Ishikawa (cell line): ENCODE data around the gene NUP214.

Source experiments
- CEBPB ChIP-seq: IDR thresholded peaks from 2 replicates; pipeline ENCODE4 v1.6.1; 2012
- CREB1 ChIP-seq: IDR thresholded peaks from 2 replicates; pipeline ENCODE4 v1.6.1; 2012; ENCODE audit warnings: low read depth
- EGR1 ChIP-seq: IDR thresholded peaks from 2 replicates; pipeline ENCODE4 v1.6.1; 2012
- EP300 ChIP-seq: IDR thresholded peaks from 2 replicates; pipeline ENCODE4 v1.6.1; 2012; ENCODE audit warnings: borderline replicate concordance
- FOXM1 ChIP-seq: IDR thresholded peaks from 2 replicates; pipeline ENCODE4 v1.6.1; 2012; ENCODE audit warnings: low read depth, borderline replicate concordance
- NFIC ChIP-seq: IDR thresholded peaks from 2 replicates; pipeline ENCODE4 v1.6.1; 2012
- RAD21 ChIP-seq: IDR thresholded peaks from 2 replicates; pipeline ENCODE4 v1.6.1; 2012; ENCODE audit warnings: low read depth
- TAF1 ChIP-seq: IDR thresholded peaks from 2 replicates; pipeline ENCODE4 v1.6.1; 2012; ENCODE audit warnings: low read depth, mild to moderate bottlenecking
- TCF12 ChIP-seq: IDR thresholded peaks from 2 replicates; pipeline ENCODE4 v1.6.1; 2012; ENCODE audit warnings: low read depth
- TEAD4 ChIP-seq: IDR thresholded peaks from 2 replicates; pipeline ENCODE4 v1.6.1; 2012
- YY1 ChIP-seq: IDR thresholded peaks from 2 replicates; pipeline ENCODE4 v1.6.1; 2012; ENCODE audit warnings: low read depth
- ZBTB7A ChIP-seq: IDR thresholded peaks from 2 replicates; pipeline ENCODE4 v1.6.1; 2012; ENCODE audit warnings: low read depth
- TF ChIP-seq, protein P1 (sequence below): IDR thresholded peaks from 2 replicates; pipeline ENCODE4 v1.6.1; 2012
- TF ChIP-seq, protein P2 (sequence below): IDR thresholded peaks from 2 replicates; pipeline ENCODE4 v1.6.1; 2012
- TF ChIP-seq, protein P3 (sequence below): IDR thresholded peaks from 2 replicates; pipeline ENCODE4 v1.6.1; 2012; ENCODE audit warnings: low read depth, mild to moderate bottlenecking

The NUP214 gene

GRCh38 chr9:131140112-131140511 lies 14.7 kb downstream of the NUP214 start:
- no peak for TF ChIP-seq CREB1
- no peak for TF ChIP-seq YY1
- TF ChIP-seq, protein P1, sequence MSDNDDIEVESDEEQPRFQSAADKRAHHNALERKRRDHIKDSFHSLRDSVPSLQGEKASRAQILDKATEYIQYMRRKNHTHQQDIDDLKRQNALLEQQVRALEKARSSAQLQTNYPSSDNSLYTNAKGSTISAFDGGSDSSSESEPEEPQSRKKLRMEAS = no peak
- TF ChIP-seq FOXM1 = no peak
- TF ChIP-seq NFIC = no peak
- TF ChIP-seq, protein P2, sequence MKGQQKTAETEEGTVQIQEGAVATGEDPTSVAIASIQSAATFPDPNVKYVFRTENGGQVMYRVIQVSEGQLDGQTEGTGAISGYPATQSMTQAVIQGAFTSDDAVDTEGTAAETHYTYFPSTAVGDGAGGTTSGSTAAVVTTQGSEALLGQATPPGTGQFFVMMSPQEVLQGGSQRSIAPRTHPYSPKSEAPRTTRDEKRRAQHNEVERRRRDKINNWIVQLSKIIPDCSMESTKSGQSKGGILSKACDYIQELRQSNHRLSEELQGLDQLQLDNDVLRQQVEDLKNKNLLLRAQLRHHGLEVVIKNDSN = no peak
- TF ChIP-seq RAD21 = no peak
- TF ChIP-seq CEBPB = no peak
- TF ChIP-seq EGR1 = no peak
- no peak for TF ChIP-seq TEAD4
- TF ChIP-seq, protein P3, sequence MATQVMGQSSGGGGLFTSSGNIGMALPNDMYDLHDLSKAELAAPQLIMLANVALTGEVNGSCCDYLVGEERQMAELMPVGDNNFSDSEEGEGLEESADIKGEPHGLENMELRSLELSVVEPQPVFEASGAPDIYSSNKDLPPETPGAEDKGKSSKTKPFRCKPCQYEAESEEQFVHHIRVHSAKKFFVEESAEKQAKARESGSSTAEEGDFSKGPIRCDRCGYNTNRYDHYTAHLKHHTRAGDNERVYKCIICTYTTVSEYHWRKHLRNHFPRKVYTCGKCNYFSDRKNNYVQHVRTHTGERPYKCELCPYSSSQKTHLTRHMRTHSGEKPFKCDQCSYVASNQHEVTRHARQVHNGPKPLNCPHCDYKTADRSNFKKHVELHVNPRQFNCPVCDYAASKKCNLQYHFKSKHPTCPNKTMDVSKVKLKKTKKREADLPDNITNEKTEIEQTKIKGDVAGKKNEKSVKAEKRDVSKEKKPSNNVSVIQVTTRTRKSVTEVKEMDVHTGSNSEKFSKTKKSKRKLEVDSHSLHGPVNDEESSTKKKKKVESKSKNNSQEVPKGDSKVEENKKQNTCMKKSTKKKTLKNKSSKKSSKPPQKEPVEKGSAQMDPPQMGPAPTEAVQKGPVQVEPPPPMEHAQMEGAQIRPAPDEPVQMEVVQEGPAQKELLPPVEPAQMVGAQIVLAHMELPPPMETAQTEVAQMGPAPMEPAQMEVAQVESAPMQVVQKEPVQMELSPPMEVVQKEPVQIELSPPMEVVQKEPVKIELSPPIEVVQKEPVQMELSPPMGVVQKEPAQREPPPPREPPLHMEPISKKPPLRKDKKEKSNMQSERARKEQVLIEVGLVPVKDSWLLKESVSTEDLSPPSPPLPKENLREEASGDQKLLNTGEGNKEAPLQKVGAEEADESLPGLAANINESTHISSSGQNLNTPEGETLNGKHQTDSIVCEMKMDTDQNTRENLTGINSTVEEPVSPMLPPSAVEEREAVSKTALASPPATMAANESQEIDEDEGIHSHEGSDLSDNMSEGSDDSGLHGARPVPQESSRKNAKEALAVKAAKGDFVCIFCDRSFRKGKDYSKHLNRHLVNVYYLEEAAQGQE = no peak
- TF ChIP-seq EP300 = no peak
- TF ChIP-seq TAF1 = no peak
- no peak for TF ChIP-seq TCF12
- TF ChIP-seq ZBTB7A = no peak

DNA sequence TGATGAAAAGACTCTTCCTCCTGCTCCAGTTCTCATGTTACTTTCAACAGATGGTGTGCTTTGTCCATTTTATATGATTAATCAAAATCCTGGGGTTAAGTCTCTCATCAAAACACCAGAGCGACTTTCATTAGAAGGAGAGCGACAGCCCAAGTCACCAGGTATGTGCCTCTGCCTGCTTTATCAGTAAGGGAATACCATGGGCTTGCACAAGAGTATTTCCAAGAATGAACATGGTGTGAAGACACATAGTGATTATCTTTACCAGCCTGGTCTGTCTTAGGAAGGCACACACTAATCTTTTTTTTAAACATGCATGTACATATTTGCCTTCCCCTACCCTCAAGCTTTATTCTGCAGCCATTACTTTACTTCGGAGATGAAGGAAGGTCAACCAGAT lies 15.2 kb downstream of the NUP214 start:
- no peak for TF ChIP-seq FOXM1
- TF ChIP-seq, protein P2 = no peak
- no peak for TF ChIP-seq ZBTB7A
- TF ChIP-seq NFIC = no peak
- TF ChIP-seq EGR1 = no peak
- no peak for TF ChIP-seq TCF12
- TF ChIP-seq, protein P1 = no peak
- TF ChIP-seq EP300 = no peak
- TF ChIP-seq TAF1 = no peak
- no peak for TF ChIP-seq TEAD4
- TF ChIP-seq YY1 = no peak
- TF ChIP-seq, protein P3 = no peak
- TF ChIP-seq RAD21 = no peak
- no peak for TF ChIP-seq CEBPB
- TF ChIP-seq CREB1 = no peak

DNA sequence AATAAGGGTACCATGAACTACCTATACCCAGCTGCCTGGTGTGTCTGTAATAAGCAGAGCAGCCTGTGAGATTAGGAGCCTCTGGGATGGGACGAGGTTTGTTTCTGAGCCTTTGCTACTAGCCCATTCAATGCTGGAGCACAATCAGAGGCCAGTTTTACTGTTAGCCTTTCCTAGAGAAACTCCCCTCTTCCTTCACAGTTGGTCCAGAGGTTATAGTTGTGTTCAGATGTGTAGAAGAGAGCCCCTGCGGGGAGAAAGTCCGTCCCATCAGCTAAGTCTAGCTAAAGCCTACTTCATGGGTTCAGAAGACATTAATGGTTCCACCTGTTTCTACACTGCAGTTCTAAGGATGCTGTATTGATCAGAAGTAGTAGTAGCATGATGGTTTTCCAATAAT lies 16.8 kb downstream of the NUP214 start:
- TF ChIP-seq FOXM1 (no peak), NFIC (no peak), EGR1 (no peak), TCF12 (no peak), YY1 (no peak)
- TF ChIP-seq, protein P3 = no peak

DNA sequence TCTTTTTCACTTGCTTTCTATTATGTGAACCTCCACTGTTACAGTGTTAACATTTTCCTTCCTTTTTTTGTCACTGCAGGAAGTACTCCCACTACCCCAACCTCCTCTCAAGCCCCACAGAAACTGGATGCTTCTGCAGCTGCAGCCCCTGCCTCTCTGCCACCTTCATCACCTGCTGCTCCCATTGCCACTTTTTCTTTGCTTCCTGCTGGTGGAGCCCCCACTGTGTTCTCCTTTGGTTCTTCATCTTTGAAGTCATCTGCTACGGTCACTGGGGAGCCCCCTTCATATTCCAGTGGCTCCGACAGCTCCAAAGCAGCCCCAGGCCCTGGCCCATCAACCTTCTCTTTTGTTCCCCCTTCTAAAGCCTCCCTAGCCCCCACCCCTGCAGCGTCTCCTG lies 18.8 kb downstream of the NUP214 start:
- TF ChIP-seq CEBPB (no peak), CREB1 (no peak), ZBTB7A (no peak), TEAD4 (no peak), NFIC (no peak), TCF12 (no peak), EP300 (no peak), YY1 (no peak), EGR1 (no peak)
- TF ChIP-seq, protein P3 = no peak
- TF ChIP-seq, protein P2 = no peak
- TF ChIP-seq, protein P1 = no peak
